IPS-18c (cell line): ENCODE results near the gene P2RX1.

Experiments
- H3K4me3 ChIP-seq: 2 replicates; pipeline ENCODE4 v1.7.0; 2013; ENCODE audit warnings: low read depth, mild to moderate bottlenecking, low read length, moderate library complexity; ENCODE audit not compliant: insufficient read depth
- H3K9me3 ChIP-seq: one replicate; pipeline ENCODE4 v1.6.1; 2013; ENCODE audit warnings: mild to moderate bottlenecking, low read length, moderate library complexity; ENCODE audit not compliant: control insufficient read depth, insufficient read depth

P2RX1 gene

GRCh38 chr17:3915581-3915994, 677 bp downstream of the P2RX1 start:
- no peak overlapping the region for H3K4me3 ChIP-seq
- H3K9me3 ChIP-seq = no peaks in the 10 kb centered on the region

- Histone ChIP-seq H3K9me3 (no peaks in the 10 kb centered on the region), H3K4me3 (no peak overlapping the region)
Observed at GRCh38 chr17:3914312-3914670, 2.0 kb downstream of the P2RX1 start.

GRCh38 chr17:3913531-3914311, 2.5 kb downstream of the P2RX1 start:
- Histone ChIP-seq H3K9me3 (no peaks in the 10 kb centered on the region), H3K4me3 (no peak overlapping the region)

- Histone ChIP-seq H3K9me3 (no peaks in the 10 kb centered on the region), H3K4me3 (no peak overlapping the region)
Observed at GRCh38 chr17:3912827-3913226, 3.4 kb downstream of the P2RX1 start.

GRCh38 chr17:3911271-3912053, 4.8 kb downstream of the P2RX1 start:
- no peaks in the 10 kb centered on the region for H3K9me3 ChIP-seq
- no peak overlapping the region for H3K4me3 ChIP-seq

- Histone ChIP-seq H3K9me3 (no peaks in the 10 kb centered on the region), H3K4me3 (no peak overlapping the region)
Observed at GRCh38 chr17:3910420-3911270, 5.6 kb downstream of the P2RX1 start.

- Histone ChIP-seq H3K9me3 (no peaks in the 10 kb centered on the region), H3K4me3 (no peak overlapping the region)
Observed at GRCh38 chr17:3909257-3909656, 7.0 kb downstream of the P2RX1 start.

- Histone ChIP-seq H3K9me3 (no peaks in the 10 kb centered on the region), H3K4me3 (no peak overlapping the region)
Observed at GRCh38 chr17:3907483-3908216, 8.6 kb downstream of the P2RX1 start.

GRCh38 chr17:3906881-3907280, 9.4 kb downstream of the P2RX1 start:
- H3K4me3 ChIP-seq = no peak overlapping the region
- no peaks in the 10 kb centered on the region for H3K9me3 ChIP-seq

GRCh38 chr17:3905017-3905520, 11.2 kb downstream of the P2RX1 start:
- H3K4me3 ChIP-seq = no peak overlapping the region
- H3K9me3 ChIP-seq = no peaks in the 10 kb centered on the region

- Histone ChIP-seq H3K9me3 (no peaks in the 10 kb centered on the region), H3K4me3 (no peak overlapping the region)
Observed at GRCh38 chr17:3904501-3904900, 11.8 kb downstream of the P2RX1 start.

GRCh38 chr17:3903881-3904290, 12.4 kb downstream of the P2RX1 start:
- Histone ChIP-seq H3K9me3 (no peaks in the 10 kb centered on the region), H3K4me3 (no peak overlapping the region)

- no peaks in the 10 kb centered on the region for H3K9me3 ChIP-seq
- H3K4me3 ChIP-seq = no peak overlapping the region
Observed at GRCh38 chr17:3903051-3903825, 13.0 kb downstream of the P2RX1 start.

- Histone ChIP-seq H3K4me3 (no peak overlapping the region), H3K9me3 (no peaks in the 10 kb centered on the region)
Observed at GRCh38 chr17:3900646-3901045, 15.6 kb downstream of the P2RX1 start.

- H3K4me3 ChIP-seq = no peak overlapping the region
- no peaks in the 10 kb centered on the region for H3K9me3 ChIP-seq
Observed at GRCh38 chr17:3897731-3898130, 18.5 kb downstream of the P2RX1 start.

GRCh38 chr17:3896968-3897235, 19.4 kb downstream of the P2RX1 start:
- H3K4me3 ChIP-seq = no peak overlapping the region
- no peaks in the 10 kb centered on the region for H3K9me3 ChIP-seq
